ENCODE measurements around the gene RAB29.

DNA sequence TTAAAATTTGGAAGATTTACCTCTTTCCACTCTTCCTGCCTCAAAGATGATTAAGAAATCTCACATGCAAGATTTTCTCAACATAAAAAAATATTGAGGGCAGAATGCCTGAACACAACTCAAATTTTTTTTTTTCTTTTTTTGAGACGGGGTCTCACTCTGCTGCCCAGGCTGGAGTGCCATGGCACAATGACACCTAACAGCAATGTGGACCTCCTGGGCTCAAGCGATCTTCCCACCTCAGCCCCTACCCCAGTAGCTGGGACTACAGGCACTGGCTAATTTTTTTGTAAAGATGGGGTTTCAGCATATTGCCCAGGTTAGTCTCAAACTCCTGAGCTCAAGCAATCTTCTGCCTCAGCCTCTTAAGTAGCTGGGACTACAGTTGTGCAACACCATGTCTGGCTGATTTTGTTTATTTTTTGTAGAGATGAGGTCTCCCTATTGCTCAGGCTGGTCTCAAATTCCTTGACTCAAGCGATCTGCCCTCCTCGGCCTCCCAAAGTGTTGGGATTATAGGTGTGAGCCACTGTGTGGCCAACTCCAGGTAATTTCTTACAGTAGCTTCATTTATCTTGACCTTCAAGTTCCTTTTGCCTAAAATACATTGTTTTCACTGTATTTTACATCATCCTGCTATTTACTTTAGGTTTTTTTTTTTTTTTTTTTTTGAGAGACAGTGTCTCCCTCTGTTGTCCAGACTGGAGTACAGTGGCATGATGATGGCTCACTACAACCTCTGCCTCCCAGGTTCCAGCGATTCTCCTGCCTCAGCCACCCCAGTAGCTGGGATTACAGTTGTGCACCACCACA is 35.7 kb downstream of the RAB29 start:
- TF ChIP-seq POLR2A (IDR thresholded peaks at IDR 0.05) = no peak
- TF ChIP-seq, protein P1, sequence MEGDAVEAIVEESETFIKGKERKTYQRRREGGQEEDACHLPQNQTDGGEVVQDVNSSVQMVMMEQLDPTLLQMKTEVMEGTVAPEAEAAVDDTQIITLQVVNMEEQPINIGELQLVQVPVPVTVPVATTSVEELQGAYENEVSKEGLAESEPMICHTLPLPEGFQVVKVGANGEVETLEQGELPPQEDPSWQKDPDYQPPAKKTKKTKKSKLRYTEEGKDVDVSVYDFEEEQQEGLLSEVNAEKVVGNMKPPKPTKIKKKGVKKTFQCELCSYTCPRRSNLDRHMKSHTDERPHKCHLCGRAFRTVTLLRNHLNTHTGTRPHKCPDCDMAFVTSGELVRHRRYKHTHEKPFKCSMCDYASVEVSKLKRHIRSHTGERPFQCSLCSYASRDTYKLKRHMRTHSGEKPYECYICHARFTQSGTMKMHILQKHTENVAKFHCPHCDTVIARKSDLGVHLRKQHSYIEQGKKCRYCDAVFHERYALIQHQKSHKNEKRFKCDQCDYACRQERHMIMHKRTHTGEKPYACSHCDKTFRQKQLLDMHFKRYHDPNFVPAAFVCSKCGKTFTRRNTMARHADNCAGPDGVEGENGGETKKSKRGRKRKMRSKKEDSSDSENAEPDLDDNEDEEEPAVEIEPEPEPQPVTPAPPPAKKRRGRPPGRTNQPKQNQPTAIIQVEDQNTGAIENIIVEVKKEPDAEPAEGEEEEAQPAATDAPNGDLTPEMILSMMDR (IDR thresholded peaks at IDR 0.05) = no peak

All from gastroesophageal sphincter (tissue), 3 donors.